ENCODE measurements around the gene CACNA1C. TPM values are rescaled to one million over a fixed set of nuclear protein-coding genes. Genes with fewer than 3 reads are reported as not detected.

Gene CACNA1C
- total and polyA plus RNA-seq, 4 donors = 4.3 to 114 (median 46.3) TPM

- no peak overlapping the region for H3K4me3 ChIP-seq (ENCODE audit: low read length in 2 of 2)
- no peaks in the 10 kb centered on the region for H3K36me3 ChIP-seq (ENCODE audit: control insufficient read depth in 1 of 2, insufficient read depth in 2 of 2, low read length in 1 of 2)
- H3K9me3 ChIP-seq (ENCODE audit: control insufficient read depth, low read length) = no peaks in the 10 kb centered on the region
- H3K4me1 ChIP-seq (ENCODE audit: control insufficient read depth in 1 of 2, insufficient read depth in 2 of 2, low read length in 2 of 2) = no peaks in the 10 kb centered on the region
- DNase-seq (no peak), ATAC-seq (ENCODE audit: low FRiP score) (no peak)
- WGBS, 2 donors = 0 to 4% methylated on average over 2 of the region's 2 CpGs
- H3K27me3 ChIP-seq (ENCODE audit: control insufficient read depth in 1 of 2, insufficient read depth in 2 of 2, low read length in 1 of 2) = no peaks in the 10 kb centered on the region
- no peak overlapping the region for H3K27ac ChIP-seq (ENCODE audit: low read depth in 1 of 2, low read length in 2 of 2)
- intact Hi-C loops (cut with DNase I) = no loop called here
These were observed 692.9 kb downstream of the CACNA1C start for GRCh38 chr12:2745655-2746054.

Other genes starting within 250 kb of the CACNA1C start
- gene LRTM2, start 232.4 kb upstream of the CACNA1C start, total RNA-seq = not detected
- not detected for gene LRTM2, start 232.4 kb upstream of the CACNA1C start, polyA plus RNA-seq
- gene CACNA2D4, start 134.3 kb upstream of the CACNA1C start, total RNA-seq = 1 to 10 TPM; 6.2 to 9.7 TPM
- gene CACNA2D4, start 134.3 kb upstream of the CACNA1C start, polyA plus RNA-seq = 1 to 10 TPM in 1 of 2 donors, under 1 TPM in 1; 0.88 to 3.0 TPM
- 10 to 100 TPM; 14.5 to 16.9 TPM for gene DCP1B, start 48.5 kb upstream of the CACNA1C start, total RNA-seq
- 10 to 100 TPM in 1 of 2 donors, 1 to 10 TPM in 1; 8.0 to 10.0 TPM for gene DCP1B, start 48.5 kb upstream of the CACNA1C start, polyA plus RNA-seq